GM21825 (cell line): Measurements from ENCODE around the gene RDX.

Experiments
- ATAC-seq: cut with Tn5 transposase; IDR thresholded peaks from one replicate; pipeline ENCODE4 v1.9.1; 2021; ENCODE audit warnings: mild to moderate bottlenecking, moderate library complexity; ENCODE audit not compliant: unreplicated experiment

The RDX gene

DNA sequence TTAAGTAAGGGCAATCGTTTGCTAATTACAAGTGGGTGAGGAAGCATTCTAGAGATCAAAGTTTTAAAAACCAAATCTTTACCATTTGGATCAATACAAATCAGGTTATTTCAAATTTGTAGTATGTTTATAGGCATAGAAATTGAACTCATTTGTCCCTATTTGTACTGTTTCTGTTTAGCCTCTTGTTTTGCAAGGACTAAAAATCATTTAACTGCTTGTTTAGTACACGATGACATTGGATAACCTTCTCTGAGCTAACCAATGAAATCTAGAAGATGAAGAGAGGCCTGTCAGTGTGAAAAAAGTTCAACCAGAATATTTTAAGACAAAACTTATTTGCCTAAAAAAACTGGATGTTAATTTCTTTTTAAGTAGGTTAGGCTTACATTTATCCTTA is 163.3 kb downstream of the RDX start:
- ATAC-seq = no peak

DNA sequence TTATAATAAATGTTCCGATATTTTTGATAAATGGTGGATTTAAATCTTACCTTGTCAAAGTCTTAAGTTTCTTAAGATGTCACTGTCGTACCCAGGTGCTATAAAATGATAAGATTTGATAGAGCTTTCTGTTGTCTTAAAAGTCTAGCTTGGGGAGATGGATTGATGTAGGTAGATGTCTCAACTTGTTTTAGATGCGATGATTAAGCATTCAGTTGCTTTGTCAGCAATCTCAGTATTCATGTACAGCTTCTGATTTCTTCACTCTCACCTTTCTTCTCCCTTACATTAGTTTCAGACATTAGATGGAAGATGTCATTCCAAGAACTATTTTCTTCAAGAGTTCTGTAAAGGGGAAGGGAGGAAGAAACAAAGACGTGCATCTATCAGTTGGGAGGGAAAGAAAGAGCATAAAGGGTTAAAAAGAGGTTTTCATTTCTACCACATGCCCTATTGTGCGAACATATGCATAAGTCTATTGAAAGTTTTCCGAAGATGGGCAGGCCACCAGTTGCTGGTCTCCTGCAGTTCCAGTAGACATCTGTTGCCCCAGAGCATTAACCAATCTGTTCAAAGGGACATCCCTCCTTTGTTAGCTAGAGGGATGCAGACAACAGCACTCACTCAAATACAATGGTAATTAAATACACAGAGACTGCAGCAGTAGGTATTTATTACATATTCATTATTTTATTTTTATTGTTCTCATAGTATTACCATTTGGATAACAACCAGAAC is 164.9 kb downstream of the RDX start:
- no peak for ATAC-seq

DNA sequence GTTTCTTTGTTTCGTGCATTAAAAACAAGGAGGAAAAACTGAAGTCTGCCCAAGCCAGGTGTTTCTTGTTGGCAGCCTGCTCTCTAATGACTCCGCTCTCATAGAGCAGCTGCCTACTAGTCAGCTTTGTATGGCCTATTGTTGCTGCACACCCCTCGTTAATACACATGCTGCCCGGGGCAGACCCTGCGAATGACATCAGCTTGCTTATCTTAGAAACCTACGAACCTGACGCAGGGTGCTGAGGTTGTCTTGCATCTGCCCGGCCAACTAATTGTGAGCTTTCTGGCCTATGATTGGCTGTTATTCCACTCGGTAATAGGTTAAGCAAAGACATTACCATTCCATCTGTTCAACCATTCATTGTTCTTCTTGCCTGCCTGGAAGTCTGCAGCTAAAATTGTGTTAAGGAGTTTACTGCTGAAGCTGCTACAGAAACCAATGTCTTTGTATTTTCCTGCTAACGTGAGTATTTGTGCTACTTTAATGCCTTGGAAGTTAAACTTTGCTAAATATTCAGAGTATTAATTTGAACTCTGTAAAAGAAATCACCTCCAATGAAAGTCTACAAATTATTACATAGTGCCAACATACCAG is 165.7 kb downstream of the RDX start:
- ATAC-seq = no peak

DNA sequence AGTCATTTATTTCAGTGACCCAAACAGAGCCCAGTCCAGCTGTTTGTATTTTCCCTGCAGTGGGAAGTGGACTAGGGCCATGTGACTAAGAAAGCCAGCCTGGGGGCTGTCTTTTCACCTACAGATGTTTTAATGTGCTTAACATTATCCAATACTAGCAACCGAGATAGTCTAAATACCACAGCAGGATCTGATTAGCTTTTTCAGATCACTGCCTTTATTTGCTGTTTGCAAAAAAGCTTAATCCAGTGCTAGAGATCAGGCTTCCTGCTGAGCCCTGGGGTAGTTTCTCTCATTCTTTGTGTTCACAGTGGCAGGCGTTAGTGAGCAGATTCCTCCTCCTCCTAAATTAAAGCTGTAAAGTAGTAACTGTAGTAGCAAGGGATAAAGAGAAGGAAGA is 168.3 kb downstream of the RDX start:
- no peak for ATAC-seq

DNA sequence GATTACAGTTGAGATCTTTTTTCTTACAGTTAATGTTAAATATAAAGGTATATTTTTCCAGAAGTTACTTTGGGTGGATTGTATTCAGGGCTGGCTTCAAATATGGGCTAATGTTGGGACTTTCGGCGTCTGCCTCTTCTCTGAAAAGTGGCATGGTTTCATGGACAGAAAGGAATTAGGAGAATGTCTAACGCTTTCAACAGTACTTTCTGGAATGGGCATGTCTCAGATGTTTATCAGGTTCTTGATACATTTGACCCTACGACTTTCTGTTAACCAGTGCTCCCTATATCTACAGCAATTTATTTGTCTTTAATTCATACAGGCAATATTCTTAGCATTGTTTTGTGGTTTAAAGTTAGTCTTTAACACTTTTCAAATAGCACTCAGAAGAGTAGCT is 169.5 kb downstream of the RDX start:
- ATAC-seq = no peak

DNA sequence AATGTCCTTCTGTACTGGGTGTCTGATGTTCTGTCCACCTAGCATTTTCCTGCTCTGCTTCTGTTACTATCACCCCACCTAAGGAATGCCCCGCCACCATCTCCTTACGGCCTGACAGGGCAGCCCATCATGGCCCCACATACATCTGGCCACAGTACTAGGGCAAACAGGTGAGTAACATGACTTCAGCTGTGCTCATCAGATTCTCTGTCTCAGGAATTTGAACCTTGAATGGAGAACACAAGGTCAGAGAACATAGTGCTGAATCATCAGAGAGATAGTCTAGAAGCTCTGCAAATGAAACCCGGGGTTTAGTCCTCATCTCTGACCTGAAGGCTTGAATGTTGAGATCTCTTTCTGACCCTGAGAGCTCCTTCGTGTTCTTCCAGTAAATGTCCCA is 170.8 kb downstream of the RDX start:
- ATAC-seq = no peak
